C1 segment of cervical spinal cord (tissue), 14 donors: ENCODE results near the gene TSEN2.

Source experiments
- DNase-seq, 14 donors: peaks; one replicate each; lab custom pipeline; 2025; lab: John Stamatoyannopoulos, UW

TSEN2 gene

GRCh38 chr3:12549971-12550760, 65.9 kb downstream of the TSEN2 start:
- DNase-seq, result no peak

DNA sequence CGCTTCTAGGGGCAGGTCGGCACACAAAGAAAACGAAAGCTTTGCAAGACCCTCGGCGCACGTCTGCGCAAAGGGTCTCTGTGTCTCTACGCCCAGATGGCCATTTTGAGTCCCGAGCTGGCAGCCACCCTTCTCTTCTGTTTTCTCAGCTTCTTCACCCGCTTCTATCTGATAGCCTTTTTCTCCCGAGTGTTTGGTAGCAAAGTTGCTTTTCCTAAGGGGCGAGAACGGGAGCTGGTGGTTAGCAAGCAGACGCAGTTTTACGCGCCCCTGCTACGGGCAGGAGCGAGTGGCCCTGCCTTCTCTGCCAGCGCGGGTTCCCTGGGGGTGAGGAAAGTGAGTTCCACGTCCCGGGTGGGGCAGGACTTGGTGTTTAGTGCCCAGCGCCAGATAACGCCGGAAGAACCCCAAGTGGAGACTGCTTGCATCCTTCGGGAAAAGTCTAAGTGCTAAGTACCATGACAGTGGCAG, 69.7 kb downstream of the TSEN2 start:
- DNase-seq, result peak in 5 of 14 donors; percentile 7 to 33 (median 14)

DNA sequence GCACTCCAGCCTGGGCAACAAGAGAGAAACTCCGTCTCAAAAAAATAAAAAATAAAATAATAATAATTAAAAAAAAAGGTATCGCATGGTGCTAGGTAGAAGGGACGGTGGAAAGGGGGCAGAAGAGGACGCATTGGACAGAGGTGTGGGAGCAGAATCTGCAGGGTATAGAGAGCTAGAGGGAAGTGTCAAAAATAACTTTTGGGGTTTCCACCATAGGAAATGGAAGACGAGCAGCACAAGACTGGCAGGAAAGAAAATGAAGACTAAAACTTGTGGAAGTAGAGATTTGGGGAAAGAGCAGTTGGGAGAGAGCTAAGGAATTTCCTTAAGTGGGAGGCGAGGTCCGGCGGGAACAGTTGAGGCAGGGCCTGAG, 72.0 kb downstream of the TSEN2 start:
- no peak for DNase-seq

- peak; percentile 49 to 93 (median 86) for DNase-seq
Measured at GRCh38 chr3:12556690-12557472, 72.6 kb downstream of the TSEN2 start, which contains the start of gene MKRN2. MKRN2 (plus strand) TSS chr3:12557087; CDS start chr3:12557151, 64 bp downstream.

DNA sequence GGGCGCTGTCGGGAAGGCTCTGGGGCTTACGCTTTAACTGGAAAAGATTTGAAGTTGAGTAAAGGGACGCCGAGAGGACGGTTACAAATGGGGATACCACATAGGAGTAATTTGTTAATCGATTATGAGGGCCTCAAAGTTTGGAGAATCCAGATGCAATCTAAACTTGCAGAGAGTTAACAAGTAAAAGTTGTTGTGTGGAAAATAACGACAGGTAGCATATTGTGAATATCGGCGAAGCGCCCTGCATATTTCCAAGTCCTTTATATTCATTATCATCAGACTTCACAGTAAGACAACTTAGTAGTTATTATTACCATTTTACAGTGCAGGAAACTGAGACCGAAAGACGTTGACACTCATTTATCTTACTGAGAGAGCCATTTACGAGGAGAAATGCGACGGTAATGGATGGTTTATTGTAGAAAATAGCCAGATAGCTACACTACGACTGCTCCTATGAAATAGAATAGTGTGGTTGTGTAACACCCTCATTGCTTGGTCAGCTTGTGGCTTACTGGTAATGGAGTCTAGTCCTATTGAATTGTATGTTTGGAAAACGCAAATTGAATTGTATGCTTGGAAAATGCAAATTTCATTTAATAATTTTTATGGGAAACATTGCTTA, 73.3 kb downstream of the TSEN2 start:
- peak in 2 of 14 donors; percentile 23 to 35 for DNase-seq

- no peak for DNase-seq
Measured at GRCh38 chr3:12558706-12559105, 74.4 kb downstream of the TSEN2 start.

GRCh38 chr3:12559520-12559919, 75.2 kb downstream of the TSEN2 start:
- DNase-seq, result peak in 1 of 14 donors; percentile 22

GRCh38 chr3:12560505-12561190, 76.4 kb downstream of the TSEN2 start:
- peak in 1 of 14 donors; percentile 80 for DNase-seq

DNA sequence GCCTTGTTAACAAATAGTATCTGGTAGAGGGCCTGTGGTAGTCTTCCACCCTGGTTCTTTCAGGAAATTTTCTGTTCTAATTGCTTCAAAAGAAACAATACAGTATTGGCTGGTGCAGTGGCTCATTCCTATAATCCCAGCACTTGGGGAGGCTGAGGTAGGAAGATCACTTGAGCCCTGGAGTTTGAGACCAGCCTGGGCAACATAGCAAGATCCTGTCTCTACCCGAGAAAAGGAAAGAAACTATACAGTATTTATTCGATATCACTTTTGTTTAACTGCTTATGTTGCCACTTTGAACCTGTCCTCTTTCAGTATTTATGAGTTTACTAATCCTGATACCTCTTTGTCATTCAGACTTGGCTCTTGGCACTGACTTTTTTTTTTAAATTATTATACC, 77.1 kb downstream of the TSEN2 start:
- DNase-seq, result no peak

GRCh38 chr3:12562451-12562850, 78.2 kb downstream of the TSEN2 start:
- DNase-seq, result no peak

GRCh38 chr3:12566976-12567375, 82.7 kb downstream of the TSEN2 start:
- DNase-seq, result no peak

GRCh38 chr3:12568747-12569146, 84.5 kb downstream of the TSEN2 start:
- no peak for DNase-seq

DNA sequence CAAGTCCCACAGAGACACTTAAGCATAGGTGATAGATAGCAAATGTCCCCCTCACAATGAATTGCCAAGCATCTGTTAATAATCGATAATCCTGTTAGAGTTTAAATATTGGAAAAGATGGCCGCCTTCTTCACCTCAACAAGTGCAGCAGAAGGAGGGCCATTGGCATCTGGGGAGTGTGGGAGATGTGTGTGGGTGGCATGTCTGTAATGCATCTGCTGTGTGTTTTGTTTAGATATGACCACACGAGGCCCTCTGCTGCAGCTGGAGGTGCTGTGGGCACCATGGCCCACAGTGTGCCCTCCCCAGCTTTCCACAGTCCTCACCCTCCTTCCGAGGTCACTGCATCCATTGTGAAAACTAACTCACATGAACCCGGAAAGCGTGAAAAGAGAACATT, 85.6 kb downstream of the TSEN2 start:
- DNase-seq, result no peak

DNA sequence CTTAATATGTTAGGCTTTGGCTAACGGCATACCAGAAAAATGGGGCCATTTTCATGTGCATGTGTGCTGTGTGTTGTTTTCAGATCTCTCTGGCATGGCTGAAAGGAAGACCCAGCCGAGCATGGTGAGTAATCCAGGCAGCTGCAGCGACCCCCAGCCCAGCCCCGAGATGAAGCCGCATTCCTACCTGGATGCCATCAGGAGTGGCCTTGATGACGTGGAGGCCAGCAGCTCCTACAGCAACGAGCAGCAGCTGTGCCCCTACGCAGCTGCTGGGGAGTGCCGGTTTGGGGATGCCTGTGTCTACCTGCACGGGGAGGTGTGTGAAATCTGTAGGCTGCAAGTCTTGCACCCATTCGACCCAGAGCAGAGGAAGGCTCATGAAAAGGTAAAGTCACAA, 87.7 kb downstream of the TSEN2 start:
- DNase-seq, result no peak

DNA sequence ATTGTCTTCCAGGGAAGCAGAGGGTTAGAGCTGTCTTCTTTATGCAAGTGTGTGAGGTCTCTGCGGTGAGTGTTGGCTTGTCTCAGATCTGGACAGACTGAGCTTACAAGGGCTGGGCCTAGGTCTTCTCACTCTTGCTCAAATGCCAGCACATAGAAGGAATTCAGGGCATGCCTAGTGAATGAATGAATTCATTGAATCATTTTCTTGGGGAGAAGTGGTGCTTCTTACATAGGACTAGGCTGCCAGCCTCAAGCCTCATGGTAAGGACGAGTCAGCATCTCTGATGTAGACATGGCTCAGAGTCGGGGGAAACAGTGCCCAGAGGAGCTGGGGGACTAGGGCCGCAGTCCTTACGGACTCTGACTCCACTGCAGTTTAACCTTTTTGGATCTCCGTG, 89.9 kb downstream of the TSEN2 start:
- DNase-seq, result no peak

GRCh38 chr3:12574661-12575060, 90.4 kb downstream of the TSEN2 start:
- DNase-seq, result no peak

DNA sequence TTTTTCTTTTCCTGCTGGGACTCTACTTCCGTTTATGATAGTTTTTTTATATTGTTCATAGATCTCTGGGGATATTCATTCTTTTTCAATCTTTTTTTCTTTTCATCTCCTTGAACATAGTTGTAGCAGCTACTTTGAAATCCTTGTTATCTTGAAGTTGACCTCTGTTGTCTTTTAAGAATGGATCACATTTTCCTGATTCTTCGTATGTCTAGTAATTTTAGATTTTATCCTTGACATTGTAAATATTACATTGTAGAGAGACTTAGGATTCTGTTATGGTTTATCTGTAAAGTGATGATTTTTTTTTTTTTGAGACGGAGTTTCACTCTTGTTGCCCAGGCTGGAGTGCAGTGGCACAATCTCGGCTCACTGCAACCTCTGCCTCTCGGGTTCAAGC, 93.1 kb downstream of the TSEN2 start:
- DNase-seq, result no peak

DNA sequence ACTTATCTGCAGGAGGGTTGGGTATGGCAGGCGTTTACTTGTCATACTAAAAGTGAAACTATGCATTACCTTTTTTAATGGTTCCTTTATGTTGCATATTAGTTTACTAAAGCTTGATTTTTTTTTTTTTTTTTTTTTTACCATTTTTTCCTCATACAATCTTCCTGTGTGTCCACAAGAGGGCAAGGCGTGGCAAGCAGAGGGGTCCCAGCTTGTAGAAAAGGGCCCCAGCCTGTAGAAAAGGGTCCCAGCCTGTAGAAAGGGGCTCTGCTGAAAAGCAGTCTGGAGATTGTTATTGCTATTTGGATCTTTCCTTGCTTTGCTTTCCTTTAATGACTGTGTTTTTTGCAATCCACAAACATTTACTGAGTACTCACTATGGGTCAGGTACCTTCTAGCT, 94.5 kb downstream of the TSEN2 start:
- no peak for DNase-seq

GRCh38 chr3:12579456-12579855, 95.2 kb downstream of the TSEN2 start:
- DNase-seq, result no peak

GRCh38 chr3:12579905-12580304, 95.6 kb downstream of the TSEN2 start:
- no peak for DNase-seq

GRCh38 chr3:12582730-12583129, 98.5 kb downstream of the TSEN2 start:
- DNase-seq, result no peak
